ENCODE results near the gene RETREG3.

The RETREG3 gene

GRCh38 chr17:42530952-42531454 is 78.2 kb downstream of the RETREG3 start:
- DNase-seq (ENCODE audit: low spot score), result no peak
